K562 (cell line): ENCODE data around the gene LPCAT1. TPM values are rescaled to one million over a fixed set of nuclear protein-coding genes. Genes with fewer than 3 reads are reported as not detected.

Source experiments
- ATAC-seq: fragments of 200-7000 bp; cut with Tn5 transposase; 3 replicates; pipeline ENCODE4 v1.9.1; 2020; ENCODE audit warnings: moderate library complexity
- BruUV-seq: library from RNA; stranded (reverse); fragments of 400-500 nt; replicated peaks from 2 replicates; lab custom pipeline; 2021; lab: Mats Ljungman, UMichigan
- CTCF ChIA-PET: fragments of 300-600 bp; formaldehyde crosslinking; extraction: SDS; loops from one replicate; lab custom pipeline; 2021; ENCODE audit warnings: low intra/inter-chr PET ratio; lab: Yijun Ruan, JAX
- POLR2A ChIA-PET: fragments of 300-600, 350-650 bp; sonication (Branson Sonifier 250); formaldehyde crosslinking; extraction: SDS; loops from one replicate; lab custom pipeline; 2021; ENCODE audit warnings: antibody characterized with exemption, inconsistent platforms; lab: Yijun Ruan, JAX
- DNase-seq, 4 experiments: peaks; one replicate each; pipeline versions ENCODE4 v3.0.0 to v3.0.0-alpha.2; 2011 to 2018; ENCODE audit warnings: low spot score in 3 of 4, mixed read lengths in 3 of 4; ENCODE audit errors: extremely low read depth in 1 of 4
- FAIRE-seq: peaks from 2 replicates; lab custom pipeline; 2011; peaks lifted over from hg19 to GRCh38; lab: Jason Lieb, UNC
- H2AFZ ChIP-seq: 2 replicates; pipeline ENCODE4 v1.6.0; 2011; ENCODE audit warnings: low read depth, low read length, control low read depth, inconsistent platforms
- H3K27ac ChIP-seq: fragments of 200-600 bp; 3 replicates; pipeline ENCODE4 v1.8.0; 2011; ENCODE audit warnings: low read depth, mild to moderate bottlenecking, control low read depth, inconsistent platforms, low read length, moderate library complexity, mixed read lengths; ENCODE audit errors: extremely low read depth
- H3K27me3 ChIP-seq, 2 experiments: fragments of 300-600 bp in 1 of 2; 2 replicates in 1 of 2; 3 replicates in 1 of 2; pipeline versions ENCODE4 v1.6.0 to v1.8.0; 2011; ENCODE audit warnings: inconsistent platforms in 2 of 2, low read length in 2 of 2, mild to moderate bottlenecking in 1 of 2, mixed read lengths in 1 of 2, moderate library complexity in 1 of 2; ENCODE audit not compliant: control insufficient read depth in 2 of 2, insufficient read depth in 2 of 2
- H3K36me3 ChIP-seq: fragments of 300-600 bp; 3 replicates; pipeline ENCODE4 v1.8.0; 2011; ENCODE audit warnings: mild to moderate bottlenecking, low read length, inconsistent platforms; ENCODE audit not compliant: control insufficient read depth, insufficient read depth
- H3K4me1 ChIP-seq, 2 experiments: fragments of 200-600 bp in 1 of 2; replicated peaks in 1 of 2; 2 replicates in 1 of 2; 3 replicates in 1 of 2; pipeline versions ENCODE4 v1.5.1 to v1.8.0; 2011; ENCODE audit warnings: inconsistent platforms in 2 of 2, low read length in 2 of 2, mild to moderate bottlenecking in 1 of 2, mixed read lengths in 1 of 2, moderate library complexity in 1 of 2; ENCODE audit not compliant: control insufficient read depth in 2 of 2, insufficient read depth in 2 of 2
- H3K4me2 ChIP-seq: 2 replicates; pipeline ENCODE4 v1.6.1; 2011; ENCODE audit warnings: low read length, control low read depth, inconsistent platforms, mixed read lengths; ENCODE audit not compliant: insufficient read depth
- H3K4me3 ChIP-seq: fragments of 200-600 bp; sonication (generic), shearing (Covaris generic); 2 replicates; pipeline ENCODE4 v1.5.1; 2016; ENCODE audit warnings: control low read depth, inconsistent platforms
- H3K79me2 ChIP-seq: fragments of 200-600 bp; 3 replicates; pipeline ENCODE4 v1.8.0; 2011; ENCODE audit warnings: low read length, inconsistent platforms; ENCODE audit not compliant: control insufficient read depth, insufficient read depth
- H3K9ac ChIP-seq, 2 experiments: 2 replicates each; pipeline versions ENCODE4 v1.6.0 to v1.6.1; 2011; ENCODE audit warnings: low read depth in 2 of 2, low read length in 2 of 2, control low read depth in 1 of 2, inconsistent platforms in 1 of 2, mild to moderate bottlenecking in 1 of 2, mixed read lengths in 1 of 2; ENCODE audit not compliant: insufficient read depth in 1 of 2
- H3K9me1 ChIP-seq: one replicate; pipeline ENCODE4 v1.6.0; 2011; ENCODE audit warnings: inconsistent platforms, mild to moderate bottlenecking, low read length, moderate library complexity; ENCODE audit not compliant: control insufficient read depth, insufficient read depth
- H3K9me3 ChIP-seq: replicated peaks from 2 replicates; pipeline ENCODE4 v1.5.1; 2011; ENCODE audit warnings: low read depth, low read length, inconsistent platforms; ENCODE audit not compliant: control insufficient read depth, insufficient read depth
- H4K20me1 ChIP-seq: replicated peaks from 2 replicates; pipeline ENCODE4 v1.6.1; 2011; ENCODE audit warnings: low read length, inconsistent platforms, mixed read lengths; ENCODE audit not compliant: control insufficient read depth, insufficient read depth
- ADNP ChIP-seq: fragments of 200-800 bp; sonication (Bioruptor generic); IDR thresholded peaks from 2 replicates; pipeline ENCODE4 v1.6.1; 2016; ENCODE audit warnings: missing genetic modification characterization, missing compliant biosample characterization
- NCOA6 ChIP-seq: fragments of 450-650 bp; IDR thresholded peaks from 2 replicates; pipeline ENCODE4 v1.6.1; 2017; ENCODE audit warnings: mild to moderate bottlenecking
- RHOXF2B ChIP-seq: fragments of 250-450 bp; sonication (Bioruptor Pico); conservative IDR thresholded peaks from 2 replicates; pipeline ENCODE4 v1.5.1; 2021
- ZKSCAN8 ChIP-seq: fragments of 200-800 bp; sonication (Bioruptor generic); IDR thresholded peaks from 2 replicates; pipeline ENCODE4 v1.6.1; 2016; ENCODE audit warnings: missing genetic modification characterization, missing compliant biosample characterization
- ZNF165 ChIP-seq: fragments of 250-450 bp; sonication (Bioruptor Pico); IDR thresholded peaks from 2 replicates; pipeline ENCODE4 v1.4.0; 2020; ENCODE audit warnings: borderline replicate concordance
- ZNF318 ChIP-seq, 2 experiments: fragments of 450-650 bp; IDR thresholded peaks; 2 replicates each; pipeline ENCODE4 v1.6.1; 2016; ENCODE audit warnings: mild to moderate bottlenecking in 2 of 2, borderline replicate concordance in 1 of 2, low read depth in 1 of 2, moderate library complexity in 1 of 2
- WGBS: fragments of 100-300 bp; shearing (Covaris generic); methylation state at CpG from one replicate; pipeline ENCODE4 v1.1.6; 2016; ENCODE audit warnings: low coverage, mixed read lengths; ENCODE audit not compliant: insufficient coverage; ENCODE audit errors: missing lambda C conversion rate; 5-methylcytosine and 5-hydroxymethylcytosine counted together
- in situ Hi-C: fragments of 300-500 bp; cut with MboI; formaldehyde crosslinking; loops from 4 replicates; pipeline ENCODE4 v1.15.0; 2018; ENCODE audit warnings: inconsistent platforms, mixed read lengths
- intact Hi-C: fragments of 100-400 bp; cut with micrococcal nuclease; formaldehyde crosslinking; loops from 2 replicates; pipeline ENCODE4 v1.14.2; 2022
- polyA plus RNA-seq, 8 experiments: library from polyadenylated mRNA; depleted of rRNA in 4 of 8; stranded (reverse) in 5 of 8; unstranded in 3 of 8; fragments of >200 nt; fragmentation: Nextera tagmentation in 2 of 8; fragmentation: Illumina TruSeq in 1 of 8; extraction: Ambion mirVana in 2 of 8; extraction: Trizol in 1 of 8; gene quantifications; 2 replicates each; pipeline versions ENCODE4 v1.2.1 to v1.2.3, GENCODE V29; 2011 to 2014; ENCODE audit warnings: inconsistent platforms in 1 of 8, missing spikeins in 1 of 8
- total RNA-seq, 7 experiments: library from RNA; depleted of rRNA in 6 of 7; stranded (reverse); fragments of >200 nt in 6 of 7; fragmentation: Illumina TruSeq in 2 of 7; extraction: Trizol in 2 of 7; gene quantifications; 2 replicates each; pipeline versions ENCODE4 v1.2.1 to v1.2.3, GENCODE V29; 2011 to 2021; ENCODE audit warnings: low replicate concordance in 1 of 7
- TF ChIP-seq, protein P1 (sequence below): sonication (generic); formaldehyde crosslinking; IDR thresholded peaks from 2 replicates; pipeline ENCODE4 v1.8.0; 2022; ENCODE audit warnings: mild to moderate bottlenecking, missing genetic modification reagents

LPCAT1 gene
- total and polyA plus RNA-seq, 9 of the 15 experiments (the other 6 are each of a cell fraction or from before 2014, with no cell fraction given), result 0.14 to 18.4 (median 13.9) TPM

- no peak overlapping the region for H3K4me2 ChIP-seq
- H3K9me1 ChIP-seq, result peaks cover 6% of the 10 kb centered on the region
- ChIA-PET POLR2A (no interaction called here), CTCF (no interaction called here)
- in situ Hi-C loops, result no loop called here
- H3K79me2 ChIP-seq, result peaks cover 2% of the 10 kb centered on the region; the same call in 1 of the 3 replicates
- peaks cover 0 to 57% of the 10 kb centered on the region in 2 experiments; a peak in 3 of 5 replicates for H3K4me1 ChIP-seq
- H3K27me3 ChIP-seq, result no peaks in the 10 kb centered on the region
- no peak overlapping the region for H2AFZ ChIP-seq
- BruUV-seq, result no TSS peak
- no peak for TF ChIP-seq ADNP (tag)
- TF ChIP-seq ZNF165 (CRISPR knock-in tag), result no peak
- no peak for TF ChIP-seq ZKSCAN8 (CRISPR knock-in tag)
- TF ChIP-seq ZNF318 (IDR thresholded peaks at IDR 0.05; ENCODE audit: borderline replicate concordance in 1 of 2, low read depth in 1 of 2), result no peak
- TF ChIP-seq, protein P1, sequence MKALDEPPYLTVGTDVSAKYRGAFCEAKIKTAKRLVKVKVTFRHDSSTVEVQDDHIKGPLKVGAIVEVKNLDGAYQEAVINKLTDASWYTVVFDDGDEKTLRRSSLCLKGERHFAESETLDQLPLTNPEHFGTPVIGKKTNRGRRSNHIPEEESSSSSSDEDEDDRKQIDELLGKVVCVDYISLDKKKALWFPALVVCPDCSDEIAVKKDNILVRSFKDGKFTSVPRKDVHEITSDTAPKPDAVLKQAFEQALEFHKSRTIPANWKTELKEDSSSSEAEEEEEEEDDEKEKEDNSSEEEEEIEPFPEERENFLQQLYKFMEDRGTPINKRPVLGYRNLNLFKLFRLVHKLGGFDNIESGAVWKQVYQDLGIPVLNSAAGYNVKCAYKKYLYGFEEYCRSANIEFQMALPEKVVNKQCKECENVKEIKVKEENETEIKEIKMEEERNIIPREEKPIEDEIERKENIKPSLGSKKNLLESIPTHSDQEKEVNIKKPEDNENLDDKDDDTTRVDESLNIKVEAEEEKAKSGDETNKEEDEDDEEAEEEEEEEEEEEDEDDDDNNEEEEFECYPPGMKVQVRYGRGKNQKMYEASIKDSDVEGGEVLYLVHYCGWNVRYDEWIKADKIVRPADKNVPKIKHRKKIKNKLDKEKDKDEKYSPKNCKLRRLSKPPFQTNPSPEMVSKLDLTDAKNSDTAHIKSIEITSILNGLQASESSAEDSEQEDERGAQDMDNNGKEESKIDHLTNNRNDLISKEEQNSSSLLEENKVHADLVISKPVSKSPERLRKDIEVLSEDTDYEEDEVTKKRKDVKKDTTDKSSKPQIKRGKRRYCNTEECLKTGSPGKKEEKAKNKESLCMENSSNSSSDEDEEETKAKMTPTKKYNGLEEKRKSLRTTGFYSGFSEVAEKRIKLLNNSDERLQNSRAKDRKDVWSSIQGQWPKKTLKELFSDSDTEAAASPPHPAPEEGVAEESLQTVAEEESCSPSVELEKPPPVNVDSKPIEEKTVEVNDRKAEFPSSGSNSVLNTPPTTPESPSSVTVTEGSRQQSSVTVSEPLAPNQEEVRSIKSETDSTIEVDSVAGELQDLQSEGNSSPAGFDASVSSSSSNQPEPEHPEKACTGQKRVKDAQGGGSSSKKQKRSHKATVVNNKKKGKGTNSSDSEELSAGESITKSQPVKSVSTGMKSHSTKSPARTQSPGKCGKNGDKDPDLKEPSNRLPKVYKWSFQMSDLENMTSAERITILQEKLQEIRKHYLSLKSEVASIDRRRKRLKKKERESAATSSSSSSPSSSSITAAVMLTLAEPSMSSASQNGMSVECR (CRISPR knock-in tag), result no peak
- TF ChIP-seq NCOA6, result no peak
- TF ChIP-seq RHOXF2B (CRISPR knock-in tag), result no peak
- H3K4me3 ChIP-seq, result no peak overlapping the region
- no peaks in the 10 kb centered on the region; the same call in 2 of the 3 replicates for H3K36me3 ChIP-seq
- intact Hi-C loops, result no loop called here
- peaks cover 51% of the 10 kb centered on the region for H4K20me1 ChIP-seq
- H3K27ac ChIP-seq, result no peak overlapping the region
- H3K9me3 ChIP-seq, result no peaks in the 10 kb centered on the region
- 67% methylated on average over 18 of the region's 18 CpGs for WGBS
- FAIRE-seq (no peak), ATAC-seq (no peak), DNase-seq (no peak)
- no peak overlapping the region for H3K9ac ChIP-seq
Measured at GRCh38 chr5:1510151-1510561, 13.6 kb downstream of the LPCAT1 start.
